ENCODE measurements around the gene DYRK3.
A peak's percentile ranks its signal among the peaks of the same experiment; 100 is the strongest.

DYRK3 gene

GRCh38 chr1:206661161-206661820 lies 26.0 kb downstream of the DYRK3 start:
- DNase-seq, result no peak

GRCh38 chr1:206662396-206663092 lies 27.2 kb downstream of the DYRK3 start:
- DNase-seq, result no peak

- no peak for DNase-seq
Measured at GRCh38 chr1:206663362-206663761, 28.0 kb downstream of the DYRK3 start.

GRCh38 chr1:206663832-206664652 lies 28.7 kb downstream of the DYRK3 start:
- peak; percentile 66 for DNase-seq

GRCh38 chr1:206664740-206665139 lies 29.4 kb downstream of the DYRK3 start:
- DNase-seq, result no peak

- no peak for DNase-seq
Measured at GRCh38 chr1:206666031-206666561, 30.8 kb downstream of the DYRK3 start.

GRCh38 chr1:206666954-206667665 lies 31.8 kb downstream of the DYRK3 start:
- DNase-seq, result no peak

- DNase-seq, result no peak
Measured at GRCh38 chr1:206668351-206668750, 33.0 kb downstream of the DYRK3 start.

GRCh38 chr1:206668874-206669410 lies 33.6 kb downstream of the DYRK3 start:
- DNase-seq, result no peak

GRCh38 chr1:206672011-206672688 lies 36.8 kb downstream of the DYRK3 start:
- DNase-seq, result no peak

- DNase-seq, result peak; percentile 45
Measured at GRCh38 chr1:206672844-206673758, 37.8 kb downstream of the DYRK3 start.

- DNase-seq, result no peak
Measured at GRCh38 chr1:206674236-206674635, 38.9 kb downstream of the DYRK3 start.

GRCh38 chr1:206674745-206675175 lies 39.4 kb downstream of the DYRK3 start:
- peak; percentile 98 for DNase-seq

GRCh38 chr1:206676499-206676898 lies 41.2 kb downstream of the DYRK3 start:
- DNase-seq, result no peak

GRCh38 chr1:206678490-206678889 lies 43.2 kb downstream of the DYRK3 start:
- no peak for DNase-seq

- no peak for DNase-seq
Measured at GRCh38 chr1:206679738-206680211, 44.4 kb downstream of the DYRK3 start.

- no peak for DNase-seq
Measured at GRCh38 chr1:206680279-206680678, 44.9 kb downstream of the DYRK3 start.

GRCh38 chr1:206681359-206681758 lies 46.0 kb downstream of the DYRK3 start:
- no peak for DNase-seq

- no peak for DNase-seq
Measured at GRCh38 chr1:206682111-206682510, 46.8 kb downstream of the DYRK3 start.

- no peak for DNase-seq
Measured at GRCh38 chr1:206683313-206683712, 48.0 kb downstream of the DYRK3 start.
